ENCODE measurements around the gene CYP24A1. TPM values are rescaled to one million over a fixed set of nuclear protein-coding genes. Genes with fewer than 3 reads are reported as not detected.
A peak's percentile ranks its signal among the peaks of the same experiment; 100 is the strongest.

CYP24A1 gene
- total and polyA plus RNA-seq, 2 of the 13 experiments (the other 11 are each of a cell fraction or from before 2014, with no cell fraction given) = 9.4 to 32.7 TPM

GRCh38 chr20:54148947-54149764 lies 24.6 kb downstream of the CYP24A1 start (continued):
- TF ChIP-seq, protein P1, sequence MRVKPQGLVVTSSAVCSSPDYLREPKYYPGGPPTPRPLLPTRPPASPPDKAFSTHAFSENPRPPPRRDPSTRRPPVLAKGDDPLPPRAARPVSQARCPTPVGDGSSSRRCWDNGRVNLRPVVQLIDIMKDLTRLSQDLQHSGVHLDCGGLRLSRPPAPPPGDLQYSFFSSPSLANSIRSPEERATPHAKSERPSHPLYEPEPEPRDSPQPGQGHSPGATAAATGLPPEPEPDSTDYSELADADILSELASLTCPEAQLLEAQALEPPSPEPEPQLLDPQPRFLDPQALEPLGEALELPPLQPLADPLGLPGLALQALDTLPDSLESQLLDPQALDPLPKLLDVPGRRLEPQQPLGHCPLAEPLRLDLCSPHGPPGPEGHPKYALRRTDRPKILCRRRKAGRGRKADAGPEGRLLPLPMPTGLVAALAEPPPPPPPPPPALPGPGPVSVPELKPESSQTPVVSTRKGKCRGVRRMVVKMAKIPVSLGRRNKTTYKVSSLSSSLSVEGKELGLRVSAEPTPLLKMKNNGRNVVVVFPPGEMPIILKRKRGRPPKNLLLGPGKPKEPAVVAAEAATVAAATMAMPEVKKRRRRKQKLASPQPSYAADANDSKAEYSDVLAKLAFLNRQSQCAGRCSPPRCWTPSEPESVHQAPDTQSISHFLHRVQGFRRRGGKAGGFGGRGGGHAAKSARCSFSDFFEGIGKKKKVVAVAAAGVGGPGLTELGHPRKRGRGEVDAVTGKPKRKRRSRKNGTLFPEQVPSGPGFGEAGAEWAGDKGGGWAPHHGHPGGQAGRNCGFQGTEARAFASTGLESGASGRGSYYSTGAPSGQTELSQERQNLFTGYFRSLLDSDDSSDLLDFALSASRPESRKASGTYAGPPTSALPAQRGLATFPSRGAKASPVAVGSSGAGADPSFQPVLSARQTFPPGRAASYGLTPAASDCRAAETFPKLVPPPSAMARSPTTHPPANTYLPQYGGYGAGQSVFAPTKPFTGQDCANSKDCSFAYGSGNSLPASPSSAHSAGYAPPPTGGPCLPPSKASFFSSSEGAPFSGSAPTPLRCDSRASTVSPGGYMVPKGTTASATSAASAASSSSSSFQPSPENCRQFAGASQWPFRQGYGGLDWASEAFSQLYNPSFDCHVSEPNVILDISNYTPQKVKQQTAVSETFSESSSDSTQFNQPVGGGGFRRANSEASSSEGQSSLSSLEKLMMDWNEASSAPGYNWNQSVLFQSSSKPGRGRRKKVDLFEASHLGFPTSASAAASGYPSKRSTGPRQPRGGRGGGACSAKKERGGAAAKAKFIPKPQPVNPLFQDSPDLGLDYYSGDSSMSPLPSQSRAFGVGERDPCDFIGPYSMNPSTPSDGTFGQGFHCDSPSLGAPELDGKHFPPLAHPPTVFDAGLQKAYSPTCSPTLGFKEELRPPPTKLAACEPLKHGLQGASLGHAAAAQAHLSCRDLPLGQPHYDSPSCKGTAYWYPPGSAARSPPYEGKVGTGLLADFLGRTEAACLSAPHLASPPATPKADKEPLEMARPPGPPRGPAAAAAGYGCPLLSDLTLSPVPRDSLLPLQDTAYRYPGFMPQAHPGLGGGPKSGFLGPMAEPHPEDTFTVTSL (CRISPR knock-in tag; IDR thresholded peaks at IDR 0.05; ENCODE audit: borderline replicate concordance) = 0 out of 2 replicates have a peak, but pooled peaks have one; percentile 15
- no peak for TF ChIP-seq ZNF451 (CRISPR knock-in tag; IDR thresholded peaks at IDR 0.05)
- no peak for TF ChIP-seq SKI (IDR thresholded peaks at IDR 0.05; ENCODE audit: partially characterized antibody)
- no peak for TF ChIP-seq SSRP1 (CRISPR knock-in tag; IDR thresholded peaks at IDR 0.05)
- peak; percentile 68 for TF ChIP-seq CREB1 (IDR thresholded peaks at IDR 0.05)
- TF ChIP-seq CREB1 (CRISPR knock-in tag; IDR thresholded peaks at IDR 0.05) = no peak
- TF ChIP-seq SYNCRIP (IDR thresholded peaks at IDR 0.05; ENCODE audit: insufficient read depth, low read depth, low read length) = no peak
- 0 out of 4 replicates have a peak, but pooled peaks of 1 of the 2 experiments have one; percentile 10 for TF ChIP-seq EP300 (IDR thresholded peaks at IDR 0.05; ENCODE audit: low read depth in 2 of 2, low read length in 2 of 2)
- TF ChIP-seq EP300 (CRISPR knock-in tag; IDR thresholded peaks at IDR 0.05; ENCODE audit: borderline replicate concordance) = peak; percentile 31; the same call in 1 of the 2 replicates
- TF ChIP-seq ZUFSP (CRISPR knock-in tag; IDR thresholded peaks at IDR 0.05; ENCODE audit: borderline replicate concordance) = no peak
- TF ChIP-seq MAFF (IDR thresholded peaks at IDR 0.05; ENCODE audit: low read depth, low read length) = no peak
- no peak for TF ChIP-seq ZNF747 (CRISPR knock-in tag; IDR thresholded peaks at IDR 0.05; ENCODE audit: borderline replicate concordance)
- peak; percentile 66 for TF ChIP-seq ARID5B (CRISPR knock-in tag; IDR thresholded peaks at IDR 0.05)
- TF ChIP-seq JUN (CRISPR knock-in tag; IDR thresholded peaks at IDR 0.05) = no peak
- no peak for TF ChIP-seq ZNF768 (CRISPR knock-in tag; IDR thresholded peaks at IDR 0.05)
- no peak for TF ChIP-seq SOX13 (IDR thresholded peaks at IDR 0.05)
- TF ChIP-seq SOX13 (CRISPR knock-in tag; conservative IDR thresholded peaks at IDR 0.05 in 1 of 2, IDR thresholded peaks at IDR 0.05 in 1 of 2) = peak in 1 of 2 experiments; percentile 55; a peak in 1 of 4 replicates
- TF ChIP-seq TRIM24 (CRISPR knock-in tag; IDR thresholded peaks at IDR 0.05) = no peak
- peak; percentile 39; the same call in 1 of the 2 replicates for TF ChIP-seq HDAC2 (CRISPR knock-in tag; IDR thresholded peaks at IDR 0.05)
